ENCODE measurements around the gene ORAI3. TPM values are rescaled to one million over a fixed set of nuclear protein-coding genes. Genes with fewer than 3 reads are reported as not detected.

ORAI3 gene
- total RNA-seq, 2 donors from 2014 or later: 22.4 to 23.0 TPM

DNA sequence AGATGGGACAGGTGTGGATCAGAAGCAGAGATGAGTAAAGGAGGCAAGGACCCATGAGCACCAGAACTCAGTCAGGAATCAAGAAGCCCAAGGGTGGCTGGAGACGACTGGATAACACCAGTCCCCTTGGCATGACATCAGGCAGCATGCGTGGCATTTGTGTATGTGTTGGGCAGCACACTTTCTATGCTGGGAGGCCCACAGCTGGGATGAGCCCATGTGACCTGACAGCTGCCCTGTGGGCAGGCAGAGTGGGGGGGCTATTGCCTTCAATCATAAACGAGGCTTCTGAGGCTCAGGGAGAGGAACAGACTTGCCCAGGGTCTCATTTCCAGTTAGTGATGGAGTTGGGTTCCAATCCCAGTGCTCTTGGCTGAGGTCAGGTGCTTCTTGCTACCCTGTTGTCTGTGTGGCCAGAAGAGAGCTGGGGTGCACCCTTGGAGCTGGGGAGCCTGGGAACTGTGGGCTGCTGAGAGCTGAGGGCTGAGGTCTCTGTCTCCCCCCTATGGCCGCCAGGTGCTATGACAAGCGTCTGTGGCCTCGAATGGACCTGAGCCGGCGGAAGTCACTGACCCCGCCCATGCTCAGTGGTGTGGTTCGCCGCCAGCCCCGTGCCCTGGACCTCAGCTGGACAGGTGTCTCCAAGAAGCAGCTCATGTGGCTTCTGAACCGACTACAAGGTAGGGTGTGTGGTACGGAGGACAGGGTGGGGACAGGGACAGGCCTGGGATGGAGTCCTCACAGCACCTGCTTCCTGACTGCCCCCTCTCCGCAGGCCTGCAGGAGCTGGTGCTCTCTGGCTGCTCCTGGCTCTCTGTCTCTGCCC is 7.1 kb upstream of the ORAI3 start:
- peak; percentile 77 for DNase-seq (ENCODE audit: low spot score)
- peaks cover 0 to 9% of the 10 kb centered on the region in 2 donors for H3K4me1 ChIP-seq
- H3K9me3 ChIP-seq: no peaks in the 10 kb centered on the region
- no peak overlapping the region for H3K4me3 ChIP-seq
- H3K27ac ChIP-seq: no peak overlapping the region
- H3K36me3 ChIP-seq: peaks cover 18% of the 10 kb centered on the region
- no peaks in the 10 kb centered on the region for H3K27me3 ChIP-seq
- TF ChIP-seq, protein P1, sequence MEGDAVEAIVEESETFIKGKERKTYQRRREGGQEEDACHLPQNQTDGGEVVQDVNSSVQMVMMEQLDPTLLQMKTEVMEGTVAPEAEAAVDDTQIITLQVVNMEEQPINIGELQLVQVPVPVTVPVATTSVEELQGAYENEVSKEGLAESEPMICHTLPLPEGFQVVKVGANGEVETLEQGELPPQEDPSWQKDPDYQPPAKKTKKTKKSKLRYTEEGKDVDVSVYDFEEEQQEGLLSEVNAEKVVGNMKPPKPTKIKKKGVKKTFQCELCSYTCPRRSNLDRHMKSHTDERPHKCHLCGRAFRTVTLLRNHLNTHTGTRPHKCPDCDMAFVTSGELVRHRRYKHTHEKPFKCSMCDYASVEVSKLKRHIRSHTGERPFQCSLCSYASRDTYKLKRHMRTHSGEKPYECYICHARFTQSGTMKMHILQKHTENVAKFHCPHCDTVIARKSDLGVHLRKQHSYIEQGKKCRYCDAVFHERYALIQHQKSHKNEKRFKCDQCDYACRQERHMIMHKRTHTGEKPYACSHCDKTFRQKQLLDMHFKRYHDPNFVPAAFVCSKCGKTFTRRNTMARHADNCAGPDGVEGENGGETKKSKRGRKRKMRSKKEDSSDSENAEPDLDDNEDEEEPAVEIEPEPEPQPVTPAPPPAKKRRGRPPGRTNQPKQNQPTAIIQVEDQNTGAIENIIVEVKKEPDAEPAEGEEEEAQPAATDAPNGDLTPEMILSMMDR (IDR thresholded peaks at IDR 0.05): peak; percentile 88 to 92

DNA sequence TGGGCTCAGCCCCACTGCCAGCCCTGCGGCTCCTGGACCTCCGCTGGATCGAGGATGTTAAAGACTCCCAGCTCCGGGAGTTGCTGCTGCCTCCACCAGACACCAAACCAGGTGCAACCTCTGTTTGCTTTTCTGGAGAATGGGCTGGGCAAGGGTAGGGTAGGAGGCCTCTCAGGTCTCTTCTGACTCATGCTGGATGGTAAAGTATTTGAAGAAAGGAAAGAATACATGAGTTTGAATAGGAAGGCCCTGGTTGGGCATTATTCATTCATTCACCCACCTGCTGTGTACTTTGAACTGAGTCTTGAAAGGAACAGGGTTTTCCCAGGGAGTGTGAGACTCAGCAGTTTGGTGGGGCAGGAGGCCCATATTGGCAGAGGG is 6.5 kb upstream of the ORAI3 start:
- H3K4me3 ChIP-seq: no peak overlapping the region
- H3K4me1 ChIP-seq: peaks cover 0 to 9% of the 10 kb centered on the region in 2 donors
- no peak overlapping the region for H3K27ac ChIP-seq
- DNase-seq (ENCODE audit: low spot score): no peak
- H3K27me3 ChIP-seq: no peaks in the 10 kb centered on the region
- TF ChIP-seq, protein P1 (IDR thresholded peaks at IDR 0.05): no peak
- no peaks in the 10 kb centered on the region for H3K9me3 ChIP-seq
- H3K36me3 ChIP-seq: peaks cover 18% of the 10 kb centered on the region

DNA sequence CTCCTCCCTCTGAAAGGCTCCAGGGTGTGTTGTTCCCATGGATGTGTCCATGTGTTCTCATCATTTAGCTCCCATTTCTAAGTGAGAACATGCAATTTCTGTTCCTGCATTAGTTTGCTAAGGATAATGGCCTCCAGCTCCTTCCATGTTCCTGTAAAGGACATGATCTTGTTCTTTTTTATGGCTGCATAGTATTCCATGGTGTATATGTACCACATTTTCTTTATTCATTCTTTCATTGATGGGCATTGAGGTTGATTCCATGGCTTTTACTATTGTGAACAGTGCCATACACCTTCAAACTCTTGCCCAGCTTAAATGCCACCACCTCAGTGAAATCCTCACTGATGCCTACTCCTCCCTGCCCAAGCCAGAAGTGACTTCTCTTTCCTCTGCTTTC is 4.5 kb upstream of the ORAI3 start:
- Histone ChIP-seq H3K4me3 (no peak overlapping the region), H3K4me1 (peaks cover 0 to 18% of the 10 kb centered on the region in 2 donors), H3K36me3 (peaks cover 18% of the 10 kb centered on the region), H3K27ac (no peak overlapping the region), H3K27me3 (no peaks in the 10 kb centered on the region), H3K9me3 (no peaks in the 10 kb centered on the region)
- TF ChIP-seq, protein P1 (IDR thresholded peaks at IDR 0.05): no peak
- no peak for DNase-seq (ENCODE audit: low spot score)

DNA sequence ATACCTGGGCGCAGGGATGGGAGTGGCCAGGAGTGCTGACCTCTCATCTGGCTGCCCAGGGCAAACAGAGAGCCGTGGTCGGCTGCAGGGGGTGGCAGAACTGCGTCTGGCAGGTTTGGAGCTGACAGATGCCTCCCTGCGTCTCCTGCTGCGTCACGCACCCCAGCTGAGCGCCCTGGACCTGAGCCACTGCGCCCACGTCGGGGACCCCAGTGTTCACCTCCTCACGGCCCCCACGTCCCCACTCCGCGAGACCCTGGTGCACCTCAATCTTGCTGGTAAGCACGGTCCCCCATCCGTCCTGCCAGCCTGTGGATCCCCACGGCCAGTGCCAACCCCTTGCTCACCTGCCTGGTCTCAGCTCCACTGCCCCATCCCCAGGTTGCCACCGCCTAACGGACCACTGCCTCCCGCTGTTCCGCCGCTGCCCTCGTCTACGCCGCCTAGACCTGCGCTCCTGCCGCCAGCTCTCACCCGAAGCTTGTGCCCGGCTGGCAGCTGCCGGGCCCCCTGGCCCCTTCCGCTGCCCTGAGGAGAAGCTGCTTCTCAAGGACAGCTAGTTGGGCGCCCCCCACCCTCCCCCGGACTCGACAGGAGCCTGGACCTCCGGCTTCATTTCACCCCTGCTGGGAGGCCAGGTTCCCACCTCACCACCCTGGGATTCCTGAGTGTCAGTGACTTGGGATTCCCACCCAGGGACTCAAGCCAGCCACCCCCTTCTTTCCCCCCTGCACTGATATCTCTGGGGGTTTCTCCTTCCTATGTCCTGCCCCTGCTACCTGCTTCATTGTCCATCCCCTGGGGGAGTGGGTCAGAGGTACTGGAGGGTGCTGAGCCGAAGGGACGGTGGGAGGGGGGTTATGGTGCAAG is 2.0 kb upstream of the ORAI3 start:
- H3K9me3 ChIP-seq: no peaks in the 10 kb centered on the region
- H3K4me3 ChIP-seq: no peak overlapping the region
- no peak for DNase-seq (ENCODE audit: low spot score)
- TF ChIP-seq, protein P1 (IDR thresholded peaks at IDR 0.05): no peak
- H3K27me3 ChIP-seq: no peaks in the 10 kb centered on the region
- H3K4me1 ChIP-seq: peaks cover 0 to 41% of the 10 kb centered on the region in 2 donors
- no peak overlapping the region for H3K27ac ChIP-seq
- peaks cover 18% of the 10 kb centered on the region for H3K36me3 ChIP-seq

DNA sequence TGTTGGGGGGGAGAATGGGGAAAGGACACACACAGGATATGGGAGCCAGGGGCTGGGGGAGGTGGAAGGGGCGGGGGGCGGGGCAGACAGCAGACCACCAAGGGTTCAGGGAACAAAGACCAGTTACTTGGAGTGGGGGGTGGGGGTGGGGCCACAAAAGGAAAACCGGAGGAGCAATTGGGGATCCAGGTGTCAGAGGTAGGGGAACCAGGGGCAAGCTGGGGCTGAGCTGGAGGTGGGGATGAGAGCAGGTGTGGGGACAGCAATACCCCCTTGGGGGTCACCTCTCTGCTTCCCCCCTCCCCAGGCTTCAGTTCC is 1.4 kb upstream of the ORAI3 start:
- TF ChIP-seq, protein P1 (IDR thresholded peaks at IDR 0.05): no peak
- Histone ChIP-seq H3K4me3 (no peak overlapping the region), H3K4me1 (peaks cover 0 to 40% of the 10 kb centered on the region in 2 donors), H3K27me3 (no peaks in the 10 kb centered on the region), H3K9me3 (no peaks in the 10 kb centered on the region), H3K36me3 (peaks cover 14% of the 10 kb centered on the region), H3K27ac (peak overlapping the region; percentile 95 to 96)
- DNase-seq (ENCODE audit: low spot score): no peak

All from right atrium auricular region (tissue), 2 donors.